ENCODE measurements around the gene HES3. TPM values are rescaled to one million over a fixed set of nuclear protein-coding genes. Genes with fewer than 3 reads are reported as not detected.
A peak's percentile ranks its signal among the peaks of the same experiment; 100 is the strongest.
"Not testable (repeated sequence)": the region's sequence is repeated elsewhere in the genome, so short reads cannot be mapped to it uniquely, and the experiment has no call there.

The HES3 gene
- total RNA-seq, 2 experiments from 2014 or later, result not detected

- no peak for DNase-seq
- no peak overlapping the region for H3K4me3 Mint-ChIP-seq
- CTCF ChIA-PET, result interaction anchor here (2.0 to 2.1 kb wide), 2 partner anchors 18 to 39 kb away, joined by 4 to 7 read pairs; no protein-coding TSS in a partner anchor
- no peak overlapping the region for H3K27ac Mint-ChIP-seq
- POLR2A ChIA-PET, result no interaction called here
- H3K9me3 Mint-ChIP-seq (ENCODE audit: insufficient read depth), result no peaks in the 10 kb centered on the region
- ATAC-seq, result no peak
- H3K4me1 Mint-ChIP-seq (ENCODE audit: low read depth), result peaks cover 27% of the 10 kb centered on the region
- no peaks in the 10 kb centered on the region for H3K36me3 Mint-ChIP-seq (ENCODE audit: low read depth)
- peaks cover 25% of the 10 kb centered on the region for H3K27me3 Mint-ChIP-seq (ENCODE audit: low read depth)
Observed at GRCh38 chr1:6207921-6208320, 36.1 kb upstream of the HES3 start.

- DNase-seq, result no peak
Observed at GRCh38 chr1:6208723-6209660, 35.0 kb upstream of the HES3 start.

GRCh38 chr1:6209661-6210580 lies 34.1 kb upstream of the HES3 start:
- H3K4me1 Mint-ChIP-seq (ENCODE audit: low read depth), result peaks cover 23% of the 10 kb centered on the region
- ATAC-seq, result no peak
- ChIA-PET POLR2A (interaction anchor here (0.7 kb wide), 1 partner anchor 8 kb away, joined by 3 read pairs; no protein-coding TSS in a partner anchor), CTCF (interaction anchor here (0.7 to 1.0 kb wide), 2 partner anchors 22 to 25 kb away, joined by 3 read pairs; no protein-coding TSS in a partner anchor)
- peak; percentile 34 for DNase-seq
- H3K4me3 Mint-ChIP-seq, result peak overlapping the region; percentile 15
- no peaks in the 10 kb centered on the region for H3K9me3 Mint-ChIP-seq (ENCODE audit: insufficient read depth)
- H3K36me3 Mint-ChIP-seq (ENCODE audit: low read depth), result no peaks in the 10 kb centered on the region
- peaks cover 27% of the 10 kb centered on the region for H3K27me3 Mint-ChIP-seq (ENCODE audit: low read depth)
- no peak overlapping the region for H3K27ac Mint-ChIP-seq

More at GRCh38 chr1:6208723-6209660, 35.0 kb upstream of the HES3 start:
- peak overlapping the region; percentile 15 for H3K4me3 Mint-ChIP-seq
- H3K9me3 Mint-ChIP-seq (ENCODE audit: insufficient read depth), result no peaks in the 10 kb centered on the region
- ATAC-seq, result peak; percentile 45
- ChIA-PET POLR2A (interaction anchor here (0.7 kb wide), 1 partner anchor 7 kb away, joined by 3 read pairs; no protein-coding TSS in a partner anchor), CTCF (interaction anchor here (1.0 kb wide), 1 partner anchor 26 kb away, joined by 3 read pairs; no protein-coding TSS in a partner anchor)
- peaks cover 27% of the 10 kb centered on the region for H3K4me1 Mint-ChIP-seq (ENCODE audit: low read depth)
- no peak overlapping the region for H3K27ac Mint-ChIP-seq
- no peaks in the 10 kb centered on the region for H3K36me3 Mint-ChIP-seq (ENCODE audit: low read depth)
- H3K27me3 Mint-ChIP-seq (ENCODE audit: low read depth), result peaks cover 27% of the 10 kb centered on the region

GRCh38 chr1:6210591-6211355 lies 33.2 kb upstream of the HES3 start:
- Mint-ChIP-seq H3K27me3 (ENCODE audit: low read depth) (peaks cover 32% of the 10 kb centered on the region), H3K9me3 (ENCODE audit: insufficient read depth) (no peaks in the 10 kb centered on the region), H3K4me1 (ENCODE audit: low read depth) (peaks cover 21% of the 10 kb centered on the region), H3K36me3 (ENCODE audit: low read depth) (no peaks in the 10 kb centered on the region), H3K27ac (no peak overlapping the region), H3K4me3 (no peak overlapping the region)
- POLR2A ChIA-PET, result no interaction called here
- no peak for DNase-seq
- CTCF ChIA-PET, result no interaction called here
- no peak for ATAC-seq

GRCh38 chr1:6211731-6212130 lies 32.2 kb upstream of the HES3 start:
- DNase-seq (no peak), ATAC-seq (no peak)
- no peak overlapping the region for H3K27ac Mint-ChIP-seq
- ChIA-PET POLR2A (no interaction called here), CTCF (interaction anchor here (1.5 kb wide), 1 partner anchor 34 kb away, joined by 7 read pairs; no protein-coding TSS in a partner anchor)
- no peak overlapping the region for H3K4me3 Mint-ChIP-seq
- no peaks in the 10 kb centered on the region for H3K9me3 Mint-ChIP-seq (ENCODE audit: insufficient read depth)
- peaks cover 29% of the 10 kb centered on the region for H3K27me3 Mint-ChIP-seq (ENCODE audit: low read depth)
- H3K4me1 Mint-ChIP-seq (ENCODE audit: low read depth), result peaks cover 17% of the 10 kb centered on the region
- H3K36me3 Mint-ChIP-seq (ENCODE audit: low read depth), result no peaks in the 10 kb centered on the region

- ChIA-PET CTCF (interaction anchor here (1.5 to 4.3 kb wide), 2 partner anchors 7 to 33 kb away, joined by 7 to 20 read pairs; partner anchors contain the start of gene RNF207), POLR2A (no interaction called here)
- Mint-ChIP-seq H3K36me3 (ENCODE audit: low read depth) (no peaks in the 10 kb centered on the region), H3K4me3 (no peak overlapping the region), H3K4me1 (ENCODE audit: low read depth) (peaks cover 15% of the 10 kb centered on the region), H3K9me3 (ENCODE audit: insufficient read depth) (no peaks in the 10 kb centered on the region), H3K27ac (no peak overlapping the region), H3K27me3 (ENCODE audit: low read depth) (peaks cover 24% of the 10 kb centered on the region)
- DNase-seq (no peak), ATAC-seq (no peak)
Observed at GRCh38 chr1:6212193-6212959, 31.6 kb upstream of the HES3 start.

- POLR2A ChIA-PET, result interaction anchor here (0.6 kb wide), 1 partner anchor 1257 kb away, joined by 3 read pairs; no protein-coding TSS in a partner anchor
Observed at GRCh38 chr1:6218375-6219164, 25.4 kb upstream of the HES3 start.

GRCh38 chr1:6219641-6220040 lies 24.3 kb upstream of the HES3 start:
- CTCF ChIA-PET, result interaction anchor here (1.9 kb wide), 1 partner anchor 15 kb away, joined by 7 read pairs; the partner anchor contains the start of gene RNF207
- H3K4me3 Mint-ChIP-seq, POLR2A ChIA-PET: not testable (repeated sequence)

More at GRCh38 chr1:6218375-6219164, 25.4 kb upstream of the HES3 start:
- no peak for DNase-seq
- peaks cover 5% of the 10 kb centered on the region for H3K27me3 Mint-ChIP-seq (ENCODE audit: low read depth)
- ATAC-seq, result no peak
- H3K4me1 Mint-ChIP-seq (ENCODE audit: low read depth), result no peaks in the 10 kb centered on the region
- no peak overlapping the region for H3K27ac Mint-ChIP-seq
- CTCF ChIA-PET, result no interaction called here
- H3K9me3 Mint-ChIP-seq (ENCODE audit: insufficient read depth), result no peaks in the 10 kb centered on the region
- no peak overlapping the region for H3K4me3 Mint-ChIP-seq
- H3K36me3 Mint-ChIP-seq (ENCODE audit: low read depth), result peaks cover 15% of the 10 kb centered on the region

GRCh38 chr1:6220236-6220635 lies 23.7 kb upstream of the HES3 start:
- H3K36me3 Mint-ChIP-seq (ENCODE audit: low read depth), result peaks cover 32% of the 10 kb centered on the region
- H3K27ac Mint-ChIP-seq, result no peak overlapping the region
- ChIA-PET POLR2A (no interaction called here), CTCF (interaction anchor here (1.9 kb wide), 1 partner anchor 15 kb away, joined by 7 read pairs; the partner anchor contains the start of gene RNF207)
- H3K4me1 Mint-ChIP-seq (ENCODE audit: low read depth), result no peaks in the 10 kb centered on the region
- ATAC-seq, result no peak
- H3K9me3 Mint-ChIP-seq (ENCODE audit: insufficient read depth), result no peaks in the 10 kb centered on the region
- no peak for DNase-seq
- peaks cover 4% of the 10 kb centered on the region for H3K27me3 Mint-ChIP-seq (ENCODE audit: low read depth)
- H3K4me3 Mint-ChIP-seq, result no peak overlapping the region

More at GRCh38 chr1:6219641-6220040, 24.3 kb upstream of the HES3 start:
- DNase-seq; H3K4me1 Mint-ChIP-seq (ENCODE audit: low read depth); H3K9me3 Mint-ChIP-seq (ENCODE audit: insufficient read depth); H3K27ac Mint-ChIP-seq; H3K27me3 Mint-ChIP-seq (ENCODE audit: low read depth); ATAC-seq: not testable (repeated sequence)
- peaks cover 26% of the 10 kb centered on the region for H3K36me3 Mint-ChIP-seq (ENCODE audit: low read depth)
